Stimulated activated CD4-positive, alpha-beta T cell treated with anti-CD3 and anti-CD28 coated beads, Interleukin-4, amount 100 ng/mL, for 1 hour (primary cell): Measurements from ENCODE around the gene MAP7.
A peak's percentile ranks its signal among the peaks of the same experiment; 100 is the strongest.
"Not testable (repeated sequence)": the region's sequence is repeated elsewhere in the genome, so short reads cannot be mapped to it uniquely, and the experiment has no call there.

Source experiments
- DNase-seq: peaks from one replicate; pipeline ENCODE4 v3.0.0-alpha.2; 2020

MAP7 gene

DNA sequence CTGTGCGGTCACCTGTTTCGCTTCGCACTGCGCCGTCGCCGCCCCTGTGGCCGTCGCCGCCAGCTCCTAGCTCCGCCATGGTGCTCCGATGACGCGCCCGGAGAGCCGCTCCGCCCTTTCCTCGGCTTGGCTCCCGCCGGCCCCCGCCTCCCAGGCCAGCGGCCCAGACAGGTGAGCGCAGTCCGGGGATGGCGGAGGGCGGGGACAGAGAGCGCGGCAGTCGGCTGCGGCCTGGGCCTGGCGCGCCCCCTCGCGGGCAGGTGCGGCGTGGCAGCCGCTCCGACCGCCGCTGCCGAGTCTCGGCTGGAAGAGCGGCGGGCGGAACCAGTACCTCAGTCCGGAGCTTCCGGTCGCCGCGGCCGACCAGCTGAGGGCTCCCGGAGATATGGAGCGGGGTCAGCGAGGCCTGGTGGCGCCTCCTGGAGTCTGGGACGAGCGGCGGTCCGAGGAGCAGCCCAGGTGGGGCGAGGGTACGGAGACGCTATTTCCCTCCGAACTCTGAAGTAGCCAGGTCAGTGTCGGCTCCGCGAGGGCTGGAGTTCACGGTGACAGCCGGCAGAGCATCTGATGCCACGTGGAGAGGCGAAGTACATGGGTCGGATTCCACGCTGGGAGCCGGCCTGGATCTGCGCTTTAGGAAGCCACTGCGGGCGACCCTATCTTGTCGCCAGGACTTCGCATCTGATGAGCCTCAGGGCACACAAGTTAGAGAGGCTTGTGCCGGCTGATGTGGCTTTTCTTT is at the start of gene MAP7:
TSS of gene MAP7 (minus strand) at position 93 of the 742 bp plus-strand sequence. CDS start at position 79, 14 bp downstream.
- peak; percentile 65 for DNase-seq

DNA sequence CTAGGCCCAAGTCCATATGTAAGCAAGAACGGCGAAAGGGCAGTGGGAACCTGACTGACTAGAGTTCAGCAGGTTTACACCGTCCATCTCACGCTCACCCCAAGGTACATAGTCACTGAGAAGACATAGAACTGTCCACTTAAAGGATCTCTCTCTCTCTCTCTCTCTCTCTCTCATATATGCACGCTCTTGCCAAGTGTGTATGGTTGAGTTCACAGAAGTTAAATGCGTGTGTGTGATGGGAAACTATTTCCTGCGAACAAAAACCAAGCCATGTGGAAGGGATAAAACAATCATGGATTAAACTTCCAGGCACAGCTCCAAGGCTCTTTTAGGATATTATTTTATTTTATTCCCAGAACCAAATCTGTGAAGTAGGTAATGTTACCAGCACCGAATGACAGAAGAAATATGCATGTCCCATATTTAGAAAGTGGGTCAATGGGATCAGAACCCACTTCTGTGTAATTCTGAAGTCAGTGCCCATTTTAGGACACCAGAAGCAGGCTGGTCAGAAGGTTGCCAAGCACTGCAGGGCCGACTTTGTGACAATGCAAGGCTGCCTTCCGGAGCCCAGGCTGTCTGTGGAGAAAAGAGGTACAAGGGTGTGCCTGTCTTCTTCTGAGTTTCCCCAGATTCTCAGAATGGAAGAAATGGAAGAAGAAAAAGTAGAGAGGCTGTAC is 49.2 kb upstream of the MAP7 start:
- DNase-seq = no peak

DNA sequence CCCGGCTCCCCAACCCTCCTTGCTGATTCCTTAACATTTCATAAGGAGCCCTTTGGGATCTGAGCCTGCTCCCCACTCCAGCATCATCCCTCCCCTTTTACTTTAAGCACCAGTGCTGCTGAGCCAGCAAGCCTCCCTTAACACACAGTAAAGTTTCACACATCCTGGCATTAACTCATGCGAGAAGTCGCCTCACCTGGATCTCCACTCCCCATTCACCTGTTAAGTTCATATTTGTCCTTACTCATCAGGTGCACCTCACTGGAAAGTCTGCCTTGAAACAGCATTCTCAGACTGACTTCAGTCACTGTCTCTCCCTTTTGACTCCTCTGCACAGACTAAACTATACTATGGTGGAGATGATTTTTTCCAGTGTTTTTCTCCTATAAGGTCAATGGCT is 47.8 kb upstream of the MAP7 start:
- no peak for DNase-seq

DNA sequence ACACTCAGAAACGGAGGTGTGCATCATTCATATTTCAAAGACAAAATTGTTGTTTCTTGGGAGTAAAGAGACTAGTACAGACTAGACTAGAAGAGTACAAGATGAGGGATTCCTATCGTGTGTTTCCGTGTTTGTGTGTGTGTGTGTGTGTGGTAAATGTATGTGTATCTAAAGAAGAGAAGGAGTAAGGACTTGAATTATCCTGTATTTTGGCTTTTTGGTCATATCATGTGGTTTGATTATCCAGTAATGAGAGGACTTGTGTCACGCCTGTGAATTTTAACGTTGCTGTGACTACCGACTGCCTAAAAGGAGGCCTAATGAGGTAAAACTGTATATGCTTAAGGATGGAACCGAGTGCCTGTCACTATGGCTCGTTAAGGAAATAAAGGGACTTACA is 44.4 kb upstream of the MAP7 start:
- DNase-seq = no peak

DNA sequence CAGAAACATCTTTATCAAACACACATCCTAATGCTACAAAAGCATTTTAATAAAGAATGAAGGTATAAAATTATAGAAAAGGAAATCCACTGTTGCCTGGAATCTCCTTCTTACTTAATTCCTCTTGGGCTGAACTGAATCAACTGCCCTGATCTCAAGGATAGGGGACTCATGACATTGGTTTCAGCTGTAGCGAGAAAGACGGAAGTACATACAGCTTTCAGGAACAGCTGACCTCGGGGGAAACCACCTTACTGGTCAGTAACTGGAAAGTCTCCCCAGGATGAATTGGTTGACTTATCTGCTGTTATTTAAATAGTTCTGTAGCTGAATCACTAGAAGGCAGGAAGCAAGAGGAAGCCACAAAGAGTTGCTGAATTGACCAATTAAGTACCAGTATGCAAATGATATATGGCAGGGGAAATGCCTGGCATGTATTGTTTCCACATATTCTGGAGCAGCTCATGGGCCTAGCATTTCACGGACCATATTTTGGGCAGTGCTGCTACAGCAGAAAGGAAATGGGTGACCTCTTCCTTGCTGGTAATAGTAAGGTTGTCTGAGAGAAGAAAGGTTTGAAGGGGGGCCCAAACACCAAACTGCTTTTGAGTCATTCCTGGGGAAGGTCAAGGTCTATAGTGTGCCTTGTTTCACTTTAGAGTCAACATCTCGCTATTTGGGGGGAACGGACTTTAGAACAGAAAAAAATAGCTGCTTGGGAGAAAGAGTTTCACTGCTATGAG is 43.7 kb upstream of the MAP7 start:
- no peak for DNase-seq

DNA sequence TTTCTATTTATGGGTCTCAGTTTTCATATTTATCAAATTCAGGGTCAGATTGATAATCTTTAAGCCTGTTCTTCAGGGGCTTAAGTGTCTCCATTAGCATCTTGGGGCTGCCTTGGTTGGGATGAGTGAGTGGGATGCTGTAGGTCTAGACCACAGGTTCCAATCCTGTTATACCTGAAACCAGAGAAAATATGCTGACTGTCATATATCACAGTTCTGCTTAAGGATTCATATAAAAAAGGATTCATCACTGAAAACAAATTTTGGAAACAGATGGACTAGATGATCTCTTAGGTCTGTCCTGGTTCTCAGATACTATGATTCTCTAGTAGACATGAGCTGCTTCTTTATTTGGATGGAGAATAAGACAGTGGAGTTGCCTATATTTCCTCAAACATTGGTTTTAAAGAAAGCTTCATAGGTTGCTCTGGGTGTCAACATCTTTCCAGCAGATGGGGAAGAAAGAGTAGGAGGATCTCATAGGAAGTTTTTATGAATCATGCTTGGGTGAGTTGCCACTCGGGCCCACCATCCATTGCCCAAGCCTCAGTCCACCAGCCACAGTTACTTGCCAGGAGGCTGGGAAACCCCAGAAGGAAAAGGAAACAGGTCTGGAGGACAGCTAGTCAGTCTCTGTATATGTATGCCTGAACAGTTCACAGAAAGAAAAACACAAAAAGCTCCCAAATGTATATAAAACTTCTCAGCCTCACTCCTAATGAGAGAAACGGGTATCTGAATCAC is 42.9 kb upstream of the MAP7 start:
- no peak for DNase-seq

DNA sequence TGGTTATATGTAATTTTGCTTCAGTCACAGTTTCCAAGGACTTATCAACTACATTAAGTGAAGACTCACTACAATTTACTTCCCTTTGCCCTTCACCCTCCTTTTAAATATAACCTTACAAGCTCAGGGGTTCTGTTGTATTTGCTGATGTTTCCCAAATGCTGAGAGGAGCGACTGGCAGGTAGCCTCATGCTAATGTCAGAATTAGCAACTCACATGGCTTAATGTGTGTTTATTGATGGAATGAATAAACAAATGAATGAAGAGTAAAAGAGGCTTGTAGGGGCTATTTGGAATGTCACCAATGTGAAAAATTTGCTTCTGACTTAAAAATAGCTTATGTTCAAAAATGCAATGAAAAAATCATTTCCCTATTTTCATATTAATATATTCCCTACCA is 41.4 kb upstream of the MAP7 start:
- DNase-seq = no peak

DNA sequence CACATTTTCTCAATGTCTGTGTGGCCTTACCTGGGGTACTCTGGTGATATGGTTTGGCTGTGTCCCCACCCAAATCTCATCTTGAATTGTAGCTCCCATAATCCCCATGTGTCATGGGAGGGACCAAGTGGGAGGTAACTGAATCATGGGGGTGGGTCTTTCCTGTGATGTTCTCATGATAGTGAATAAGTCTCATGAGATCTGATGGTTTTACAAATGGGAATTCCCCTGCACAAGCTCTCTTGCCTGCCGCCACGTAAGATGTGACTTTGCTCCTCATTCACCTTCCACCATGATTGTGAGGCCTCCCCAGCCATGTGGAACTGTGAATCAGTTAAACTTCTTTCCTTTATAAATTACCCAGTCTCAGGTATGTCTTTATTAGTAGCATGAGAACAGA is 40.6 kb upstream of the MAP7 start:
- not testable (repeated sequence) for DNase-seq

DNA sequence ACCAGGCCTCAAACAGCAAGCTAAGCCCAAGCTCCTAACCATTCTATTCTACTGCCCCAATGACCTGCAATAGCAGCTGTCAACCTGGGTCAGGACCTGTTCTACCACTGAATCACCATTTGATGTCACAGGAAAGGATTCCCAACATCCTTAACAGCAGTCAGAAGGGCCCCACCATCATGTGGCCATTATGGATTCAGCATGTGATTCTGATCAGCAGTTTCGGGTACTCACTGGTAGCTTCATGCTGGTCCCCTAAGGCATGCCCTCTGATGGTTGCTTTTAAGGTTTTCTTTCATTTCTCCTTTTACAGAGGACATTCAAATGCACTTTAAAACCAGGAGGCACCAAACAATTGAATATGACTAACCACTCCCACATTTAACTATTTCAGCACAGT is 37.3 kb upstream of the MAP7 start:
- no peak for DNase-seq

DNA sequence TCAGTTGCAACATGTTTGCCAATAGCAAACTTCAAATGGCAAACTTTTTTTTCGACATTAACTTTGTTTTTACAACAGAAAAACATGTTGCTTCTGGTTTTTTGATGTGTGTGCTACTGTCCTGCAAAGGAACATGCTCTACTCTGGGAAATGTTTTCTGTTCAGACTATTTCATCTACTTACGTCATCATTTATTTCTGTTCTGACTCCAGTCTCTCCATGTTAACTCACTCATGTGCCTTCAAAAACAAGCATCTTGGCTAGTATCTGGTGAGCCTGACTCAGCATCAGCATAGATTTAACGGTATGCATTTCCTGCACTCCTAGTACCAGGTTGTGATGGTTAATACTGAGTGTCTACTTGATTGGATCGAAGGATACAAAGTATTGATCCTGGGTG is 36.1 kb upstream of the MAP7 start:
- no peak for DNase-seq

DNA sequence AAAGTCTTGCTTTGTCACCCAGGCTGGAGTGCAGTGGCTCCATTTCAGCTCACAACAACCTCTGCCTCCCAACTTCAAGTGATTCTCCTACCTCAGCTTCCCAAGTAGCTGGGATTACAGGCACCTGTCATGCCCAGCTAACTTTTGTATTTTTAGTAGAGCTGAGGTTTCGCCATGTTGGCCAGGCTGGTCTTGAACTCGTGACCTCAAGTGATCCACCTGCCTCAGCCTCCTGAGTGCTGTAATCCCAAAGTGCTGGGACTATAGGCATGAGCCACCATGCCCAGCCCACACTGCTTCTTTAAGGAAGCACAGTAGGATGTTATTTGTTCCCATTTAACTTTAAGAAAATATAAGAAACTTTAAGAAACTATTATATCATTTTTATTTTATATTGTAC is 35.3 kb upstream of the MAP7 start:
- DNase-seq = not testable (repeated sequence)

DNA sequence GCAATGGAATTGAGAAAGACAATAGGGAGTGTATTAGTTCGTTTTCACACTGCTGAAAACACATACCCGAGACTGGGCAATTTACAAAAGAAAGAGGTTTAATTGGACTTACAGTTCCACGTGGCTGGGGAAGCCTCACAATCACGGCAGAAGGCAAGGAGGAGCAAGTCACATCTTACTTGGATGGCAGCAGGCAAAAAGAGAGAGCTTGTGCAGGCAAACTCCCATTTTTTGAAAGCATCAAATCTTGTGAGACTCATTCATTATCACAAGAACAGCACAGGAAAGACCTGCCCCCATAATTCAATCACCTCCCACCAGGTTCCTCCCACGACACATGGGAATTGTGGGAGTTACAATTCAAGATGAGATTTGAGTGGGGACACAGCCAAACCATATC is 34.1 kb upstream of the MAP7 start:
- DNase-seq = not testable (repeated sequence)

DNA sequence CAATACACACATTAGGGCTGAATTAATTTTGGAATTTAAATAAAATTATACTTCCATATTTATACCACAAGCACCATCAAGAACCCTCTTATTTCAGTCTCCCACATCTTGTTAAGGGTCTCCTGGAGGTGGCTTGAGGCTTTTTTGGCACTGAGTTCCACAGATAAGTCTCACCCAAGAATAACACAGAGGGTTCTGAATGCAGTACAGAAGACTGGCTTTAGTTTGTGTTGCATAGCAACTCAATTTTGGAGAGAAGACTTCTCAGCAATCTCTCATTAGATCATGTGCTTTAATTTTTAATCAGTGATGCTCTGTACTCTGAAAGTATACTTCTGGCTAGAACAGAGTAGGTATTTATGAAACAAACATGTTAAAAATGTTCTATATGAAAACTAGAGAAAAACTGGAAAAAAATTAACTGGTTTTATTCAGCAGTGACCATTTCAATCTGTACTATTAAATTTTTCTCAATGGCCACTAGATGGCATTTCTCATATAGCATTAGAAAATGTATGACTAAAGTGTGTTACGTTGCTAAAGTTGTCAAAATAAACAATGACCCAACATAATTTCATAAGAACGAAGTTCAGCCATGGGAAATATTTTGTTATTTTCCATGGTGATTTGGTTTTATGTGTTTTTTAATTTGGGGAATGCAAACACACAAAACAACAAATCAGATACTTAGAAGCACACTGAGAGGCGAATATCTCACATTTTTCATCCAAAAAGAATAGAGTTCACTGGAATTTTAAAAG is 32.7 kb upstream of the MAP7 start:
- no peak for DNase-seq

DNA sequence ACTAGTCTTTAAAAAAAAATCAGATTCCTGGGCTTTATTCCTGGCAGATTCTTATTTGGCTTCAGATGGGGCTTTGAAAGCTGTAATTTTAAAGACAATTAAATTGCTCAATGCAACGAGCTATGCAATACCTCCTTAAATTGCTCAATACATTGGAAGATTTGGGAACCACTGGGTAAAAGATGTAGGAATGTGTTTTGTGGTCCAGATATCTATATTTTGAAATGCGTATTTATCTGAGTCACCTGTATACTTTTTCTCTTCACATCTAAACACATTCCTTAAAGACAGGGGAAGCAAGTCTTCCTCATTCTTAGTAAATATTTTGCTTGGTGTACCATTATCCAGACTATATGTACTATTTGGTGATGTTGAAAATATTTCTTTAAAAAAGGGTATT is 29.6 kb upstream of the MAP7 start:
- no peak for DNase-seq

DNA sequence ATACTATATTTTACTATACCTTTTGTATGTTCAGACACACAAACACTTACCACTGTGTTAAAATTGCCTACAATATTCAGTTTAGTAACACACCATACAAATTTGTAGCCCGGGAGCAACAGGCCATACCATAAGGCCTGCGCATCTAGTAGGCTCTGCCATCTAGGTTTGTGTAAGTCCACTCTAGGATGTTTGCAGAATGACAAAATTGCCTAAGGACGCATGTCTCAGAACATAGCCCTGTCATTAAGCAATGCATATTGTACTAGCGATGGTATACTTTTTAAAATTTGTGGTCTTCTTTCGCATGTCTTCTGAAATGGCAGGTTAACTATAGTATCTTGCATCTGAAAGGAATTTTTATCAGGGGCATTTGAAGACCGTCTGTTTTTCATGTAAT is 26.6 kb upstream of the MAP7 start:
- DNase-seq = no peak

DNA sequence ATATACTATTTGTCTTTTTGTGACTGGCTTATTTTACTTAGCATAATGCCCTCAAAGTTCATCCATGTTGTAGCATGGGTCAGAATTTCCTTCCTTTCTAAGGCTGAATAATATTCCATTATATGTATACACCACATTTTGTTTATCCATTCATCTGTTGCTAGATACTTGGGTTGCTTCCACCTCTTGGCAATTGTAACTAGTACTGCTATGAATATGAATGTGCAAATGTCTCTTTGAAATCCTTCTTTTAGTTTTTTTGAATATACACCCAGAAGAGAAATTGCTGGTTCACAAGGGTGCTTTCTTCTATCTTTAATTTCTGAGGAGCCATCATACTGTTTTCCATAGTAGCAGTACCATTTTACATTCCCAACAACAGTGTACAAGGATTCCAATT is 21.3 kb upstream of the MAP7 start:
- no peak for DNase-seq

DNA sequence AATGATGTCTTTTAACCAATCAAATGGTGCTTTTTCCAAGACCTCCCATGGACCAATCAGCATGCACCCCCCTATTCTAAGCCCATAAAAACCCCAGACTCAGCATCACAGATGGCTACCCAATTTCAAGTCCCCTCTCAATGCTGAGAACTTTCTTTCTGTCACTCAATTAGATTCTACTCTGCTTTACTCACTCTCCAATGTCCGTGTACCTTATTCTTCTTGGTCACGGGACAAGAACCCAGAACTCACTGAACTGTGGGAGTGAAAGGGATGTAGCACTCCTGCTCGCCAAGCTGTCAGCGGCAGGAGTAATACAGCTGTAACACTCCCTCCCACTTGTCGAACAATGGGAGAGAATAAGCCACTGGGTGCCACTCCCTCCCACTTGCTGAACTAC is 20.8 kb upstream of the MAP7 start:
- DNase-seq = no peak

DNA sequence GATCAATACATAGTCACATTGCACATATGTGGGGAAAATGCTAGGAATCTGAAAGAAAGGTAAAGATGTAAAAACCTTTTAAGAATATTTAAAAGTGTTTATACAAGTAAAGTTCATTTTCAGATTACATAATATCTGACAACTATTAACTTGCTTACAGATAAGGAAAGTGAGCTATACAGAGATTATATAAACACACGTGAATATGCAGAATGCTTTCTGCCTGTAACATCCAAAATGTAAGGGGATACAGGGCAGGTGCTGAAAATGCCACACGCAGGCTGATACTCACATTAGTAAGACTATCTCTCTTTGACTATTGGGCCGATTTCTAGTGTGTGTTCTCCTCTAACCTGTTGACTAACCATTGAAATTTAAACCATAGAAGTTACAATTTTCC is 17.9 kb upstream of the MAP7 start:
- no peak for DNase-seq

DNA sequence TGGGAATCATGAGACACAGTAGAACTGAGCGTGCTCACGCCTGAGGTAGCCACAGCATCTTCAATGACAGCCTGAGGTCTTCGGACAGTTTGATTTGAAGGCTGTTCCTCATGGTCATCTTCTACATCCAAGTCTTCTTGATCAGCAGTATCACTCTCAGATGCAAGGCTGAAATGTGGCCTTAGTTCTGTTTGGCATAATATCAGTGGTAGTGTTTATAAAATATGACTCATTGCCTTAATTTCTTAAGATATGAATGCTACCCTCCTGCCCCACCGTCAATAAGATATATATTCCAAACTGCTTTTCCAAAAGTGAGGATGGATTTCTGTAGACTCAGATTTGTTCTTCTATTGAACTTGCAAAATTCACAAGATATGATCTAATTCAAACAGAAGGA is 17.5 kb upstream of the MAP7 start:
- DNase-seq = no peak

DNA sequence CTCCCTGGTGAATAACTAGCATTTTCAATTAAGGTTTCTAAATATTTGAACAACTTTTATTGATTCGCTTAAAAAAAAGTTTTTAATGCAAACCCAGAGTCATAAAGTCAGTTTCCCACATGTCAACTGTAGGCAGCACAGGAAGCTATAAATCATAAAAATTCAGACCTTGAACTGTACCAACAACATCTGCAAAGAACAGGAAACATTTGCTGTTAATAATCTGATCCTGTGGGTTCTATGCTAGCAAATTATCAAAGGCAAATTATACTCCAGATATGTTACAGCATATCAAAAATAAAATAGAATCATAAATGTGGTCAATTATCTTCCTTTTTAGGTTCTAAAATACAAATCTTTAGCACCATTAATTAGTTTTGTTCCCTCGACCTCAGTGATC is 16.6 kb upstream of the MAP7 start:
- DNase-seq = no peak

DNA sequence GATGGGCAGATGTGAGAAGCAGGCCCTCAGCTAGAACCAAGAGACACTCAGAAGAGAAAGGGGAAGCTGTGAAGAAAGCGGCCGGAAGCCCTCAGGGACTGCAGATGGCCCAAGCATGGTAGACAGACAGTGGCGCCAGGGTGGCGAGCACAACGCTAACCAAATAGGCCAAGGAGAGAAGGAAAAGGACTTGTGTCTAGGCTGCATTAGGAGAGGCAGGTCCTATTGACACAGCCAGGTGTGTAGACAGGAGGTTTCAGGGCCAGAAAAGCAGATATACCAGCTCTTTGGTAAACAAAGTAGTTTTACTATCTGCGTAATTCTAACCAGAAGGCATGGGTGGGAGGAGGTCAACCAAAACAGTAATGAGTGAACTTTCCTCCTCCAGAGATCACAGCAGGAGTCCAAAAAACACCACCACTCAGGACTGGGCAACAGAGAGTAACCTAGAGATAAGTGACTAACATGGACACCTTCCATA is 15.8 kb upstream of the MAP7 start:
- DNase-seq = no peak

DNA sequence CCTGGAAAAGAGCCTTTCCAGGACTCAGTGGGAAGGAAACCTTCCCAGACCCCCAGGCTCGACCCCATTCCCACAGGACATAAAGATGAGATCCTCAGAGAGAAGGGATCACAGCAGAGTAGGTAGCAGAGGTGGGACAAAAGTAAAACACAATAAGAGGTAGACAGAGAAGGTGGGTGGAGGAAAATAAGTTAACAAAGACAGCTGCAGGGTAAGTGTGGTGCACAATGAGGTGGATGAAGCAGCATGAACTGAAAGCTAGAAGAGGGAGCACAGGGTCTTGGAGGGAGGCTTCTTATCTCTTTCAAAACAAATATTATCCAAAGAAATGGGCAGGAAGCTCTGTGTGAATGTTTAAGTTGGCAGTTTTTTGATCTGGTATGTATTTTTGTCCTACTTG is 14.0 kb upstream of the MAP7 start:
- no peak for DNase-seq
